Vagina (tissue), 2 donors: ENCODE data around the gene RHO.

Experiments
- CTCF ChIP-seq, 3 experiments: fragments of 450-650 bp in 2 of 3; fragments of 200-600 bp in 1 of 3; sonication (generic) in 1 of 3; IDR thresholded peaks; one replicate each; pipeline ENCODE4 v1.5.1; 2017 to 2019; ENCODE audit warnings: antibody characterized with exemption in 3 of 3, mild to moderate bottlenecking in 2 of 3, moderate library complexity in 2 of 3
- POLR2AphosphoS5 ChIP-seq, 2 donors: sonication (generic); formaldehyde crosslinking; IDR thresholded peaks; one replicate each; pipeline ENCODE4 v1.9.0; 2017; ENCODE audit warnings: antibody characterized with exemption in 2 of 2, mild to moderate bottlenecking in 2 of 2, low read depth in 1 of 2; ENCODE audit not compliant: insufficient read depth in 1 of 2

- TF ChIP-seq CTCF (IDR thresholded peaks at IDR 0.05) (no peak), POLR2AphosphoS5 (IDR thresholded peaks at IDR 0.05; ENCODE audit: insufficient read depth in 1 of 2, low read depth in 1 of 2) (no peak)
These were observed 22.2 kb upstream of the RHO start for GRCh38 chr3:129506231-129506742.
